IMR-90 (cell line): ENCODE results near the gene NOS1. TPM values are rescaled to one million over a fixed set of nuclear protein-coding genes. Genes with fewer than 3 reads are reported as not detected.
"Not testable (repeated sequence)": the region's sequence is repeated elsewhere in the genome, so short reads cannot be mapped to it uniquely, and the experiment has no call there.

Experiments used
- ATAC-seq: fragments of 200-7000 bp; cut with Tn5 transposase; 2 replicates; pipeline ENCODE4 v1.9.1; 2020; ENCODE audit warnings: low read depth, mild to moderate bottlenecking, moderate library complexity
- BruUV-seq: library from RNA; stranded (reverse); fragments of 400-500 nt; replicated peaks from 2 replicates; lab custom pipeline; 2021; lab: Mats Ljungman, UMichigan
- CTCF ChIA-PET: fragments of 300-600 bp; formaldehyde crosslinking; extraction: SDS; loops from one replicate; lab custom pipeline; 2021; ENCODE audit warnings: antibody characterized with exemption; lab: Yijun Ruan, JAX
- POLR2A ChIA-PET: fragments of 300-600 bp; sonication (Branson Sonifier 250); formaldehyde crosslinking; loops from one replicate; lab custom pipeline; 2022; ENCODE audit warnings: antibody characterized with exemption; ENCODE audit not compliant: unreplicated experiment; lab: Charles Lee
- DNase-seq: peaks from one replicate; pipeline ENCODE4 v3.0.0; 2013
- H2AFZ ChIP-seq: replicated peaks from 2 replicates; pipeline ENCODE3; 2013; ENCODE audit warnings: low read length, mild to moderate bottlenecking; ENCODE audit not compliant: poor library complexity
- H2AK5ac ChIP-seq: 2 replicates; pipeline ENCODE4 v1.6.1; 2013; ENCODE audit warnings: low read depth, low read length, inconsistent platforms
- H2AK9ac ChIP-seq: replicated peaks from 2 replicates; pipeline ENCODE3; 2013; ENCODE audit warnings: mild to moderate bottlenecking, low read depth, low read length, moderate library complexity; ENCODE audit not compliant: poor library complexity
- H2BK120ac ChIP-seq: 2 replicates; pipeline ENCODE4 v1.6.1; 2013; ENCODE audit warnings: low read depth, low read length, inconsistent platforms
- H2BK15ac ChIP-seq: 3 replicates; pipeline ENCODE4 v1.6.1; 2013; ENCODE audit warnings: low read depth, low read length, inconsistent platforms
- H2BK20ac ChIP-seq: 2 replicates; pipeline ENCODE4 v1.6.1; 2013; ENCODE audit warnings: low read depth, mild to moderate bottlenecking, inconsistent platforms, low read length, moderate library complexity
- H2BK5ac ChIP-seq: 2 replicates; pipeline ENCODE4 v1.6.1; 2013; ENCODE audit warnings: mild to moderate bottlenecking, low read depth, low read length, inconsistent platforms; ENCODE audit not compliant: poor library complexity, severe bottlenecking
- H3K14ac ChIP-seq: replicated peaks from 2 replicates; pipeline ENCODE4 v1.6.1; 2013; ENCODE audit warnings: low read depth, low read length, inconsistent platforms
- H3K18ac ChIP-seq: 2 replicates; pipeline ENCODE4 v1.6.1; 2013; ENCODE audit warnings: low read depth, low read length, control low read depth
- H3K23ac ChIP-seq: 2 replicates; pipeline ENCODE4 v1.6.1; 2013; ENCODE audit warnings: low read depth, low read length, inconsistent platforms
- H3K27ac ChIP-seq: 2 replicates; pipeline ENCODE4 v1.5.1; 2013; ENCODE audit warnings: mild to moderate bottlenecking, control low read depth, low read length; ENCODE audit not compliant: insufficient read depth
- H3K27me3 ChIP-seq: 2 replicates; pipeline ENCODE4 v1.6.1; 2013; ENCODE audit warnings: low read length; ENCODE audit not compliant: control insufficient read depth, insufficient read depth
- H3K36me3 ChIP-seq: 2 replicates; pipeline ENCODE4 v1.6.1; 2013; ENCODE audit warnings: low read length, mixed read lengths; ENCODE audit not compliant: control insufficient read depth, insufficient read depth
- H3K4ac ChIP-seq: 2 replicates; pipeline ENCODE4 v1.6.1; 2013; ENCODE audit warnings: low read depth, low read length, inconsistent platforms
- H3K4me1 ChIP-seq: 2 replicates; pipeline ENCODE4 v1.6.1; 2013; ENCODE audit warnings: low read length, mixed read lengths; ENCODE audit not compliant: control insufficient read depth, insufficient read depth
- H3K4me2 ChIP-seq: 2 replicates; pipeline ENCODE4 v1.6.1; 2013; ENCODE audit warnings: low read depth, mild to moderate bottlenecking, control low read depth, low read length, moderate library complexity
- H3K4me3 ChIP-seq: 2 replicates; pipeline ENCODE4 v1.5.1; 2013; ENCODE audit warnings: low read depth, mild to moderate bottlenecking, control low read depth, low read length, moderate library complexity; ENCODE audit not compliant: insufficient read depth
- H3K56ac ChIP-seq: 2 replicates; pipeline ENCODE4 v1.6.1; 2013; ENCODE audit warnings: low read length, inconsistent platforms; ENCODE audit not compliant: insufficient read depth; ENCODE audit errors: extremely low read depth
- H3K79me1 ChIP-seq, 2 experiments: 2 replicates each; pipeline ENCODE4 v1.6.1; 2013; ENCODE audit warnings: low read length in 2 of 2, inconsistent platforms in 1 of 2, low read depth in 1 of 2
- H3K9ac ChIP-seq: 2 replicates; pipeline ENCODE4 v1.6.1; 2013; ENCODE audit warnings: low read depth, low read length, control low read depth
- H3K9me1 ChIP-seq: 2 replicates; pipeline ENCODE4 v1.6.1; 2013; ENCODE audit warnings: low read length, inconsistent platforms; ENCODE audit not compliant: insufficient read depth
- H3K9me3 ChIP-seq: 2 replicates; pipeline ENCODE4 v1.6.1; 2013; ENCODE audit warnings: low read length; ENCODE audit not compliant: control insufficient read depth, insufficient read depth
- H4K20me1 ChIP-seq: 2 replicates; pipeline ENCODE4 v1.6.1; 2013; ENCODE audit warnings: low read length, inconsistent platforms; ENCODE audit not compliant: insufficient read depth
- H4K5ac ChIP-seq: 2 replicates; pipeline ENCODE4 v1.6.1; 2013; ENCODE audit warnings: mild to moderate bottlenecking, low read depth, low read length, control low read depth
- H4K8ac ChIP-seq, 2 experiments: 2 replicates each; pipeline ENCODE4 v1.6.1; 2013; ENCODE audit warnings: low read depth in 2 of 2, low read length in 2 of 2, control low read depth in 1 of 2, inconsistent platforms in 1 of 2
- H4K91ac ChIP-seq: 2 replicates; pipeline ENCODE4 v1.6.1; 2013; ENCODE audit warnings: low read depth, low read length, inconsistent platforms; ENCODE audit not compliant: insufficient read depth
- SMC3 ChIP-seq: fragments of 150-350 bp; IDR thresholded peaks from 2 replicates; pipeline ENCODE4 v1.6.1; 2016; ENCODE audit warnings: low read depth, mild to moderate bottlenecking, antibody characterized with exemption, low read length, moderate library complexity
- WGBS, 2 experiments: methylation state at CpG; one replicate each; pipeline versions ENCODE4 v1.1.5 to v1.1.7; 2013; ENCODE audit warnings: missing lambda C conversion rate in 2 of 2; ENCODE audit not compliant: insufficient read length in 1 of 2; ENCODE audit errors: extremely low coverage in 2 of 2; 5-methylcytosine and 5-hydroxymethylcytosine counted together
- dilution Hi-C: fragments of 300-500 bp; cut with HindIII; formaldehyde crosslinking; loops from one replicate; pipeline ENCODE4 v1.14.3; 2018; ENCODE audit warnings: low sequenced_read_pairs; ENCODE audit not compliant: unreplicated experiment
- in situ Hi-C: fragments of 300-500 bp; cut with MboI; formaldehyde crosslinking; loops from 3 replicates; pipeline ENCODE4 v1.14.3; 2019; ENCODE audit warnings: low sequenced_read_pairs, inconsistent platforms, mixed read lengths
- intact Hi-C: fragments of 100-400 bp; cut with micrococcal nuclease; formaldehyde crosslinking; loops from 2 replicates; pipeline ENCODE4 v1.10.0; 2022
- polyA plus RNA-seq, 3 experiments: library from polyadenylated mRNA; depleted of rRNA; stranded (reverse); fragments of >200 nt; gene quantifications; 2 replicates each; pipeline ENCODE4 v1.2.3, GENCODE V29; 2012; ENCODE audit warnings: low replicate concordance in 1 of 3
- total RNA-seq: library from RNA; depleted of rRNA; stranded (reverse); fragments of >200 nt; gene quantifications from 2 replicates; pipeline ENCODE4 v1.2.3, GENCODE V29; 2012

Gene NOS1
- total and polyA plus RNA-seq, 2 of the 4 experiments (the other 2 are of a cell fraction): 0.09 TPM; not detected in 1

- no CpG with 5 or more reads among the region's 3 CpGs for WGBS, 2 experiments
- in situ Hi-C loops: no loop called here
Observed at GRCh38 chr12:117193903-117194302, 167.5 kb downstream of the NOS1 start.

GRCh38 chr12:117192581-117192980, 168.8 kb downstream of the NOS1 start:
- H3K56ac ChIP-seq, H4K20me1 ChIP-seq, H2BK15ac ChIP-seq, H3K18ac ChIP-seq, POLR2A ChIA-PET, H2BK5ac ChIP-seq, BruUV-seq, H3K4me2 ChIP-seq, H3K36me3 ChIP-seq, H3K23ac ChIP-seq, H4K91ac ChIP-seq, H3K27me3 ChIP-seq, H3K4ac ChIP-seq, H4K5ac ChIP-seq, dilution Hi-C loops, H3K27ac ChIP-seq, H2AK5ac ChIP-seq, H3K9me3 ChIP-seq, H3K14ac ChIP-seq, H3K4me3 ChIP-seq, H3K9me1 ChIP-seq, H2AFZ ChIP-seq, intact Hi-C loops, H3K9ac ChIP-seq, H2BK20ac ChIP-seq, H3K4me1 ChIP-seq, H4K8ac ChIP-seq, CTCF ChIA-PET, H2BK120ac ChIP-seq, H2AK9ac ChIP-seq, in situ Hi-C loops, DNase-seq, ATAC-seq: not testable (repeated sequence)
- WGBS, 2 experiments: 72% methylated on average over 5 of the region's 9 CpGs; no CpG with 5 or more reads in 1 of the 2 experiments
- peaks cover 10 to 17% of the 10 kb centered on the region in 2 experiments for H3K79me1 ChIP-seq

More at GRCh38 chr12:117193903-117194302, 167.5 kb downstream of the NOS1 start:
- dilution Hi-C loops (no loop called here), intact Hi-C loops (no loop called here)
- no peak overlapping the region for H3K27ac ChIP-seq
- no peak overlapping the region for H2BK15ac ChIP-seq
- no peak overlapping the region for H2AFZ ChIP-seq
- H3K9ac ChIP-seq: no peak overlapping the region
- H3K56ac ChIP-seq: no peak overlapping the region
- H3K4me3 ChIP-seq: no peak overlapping the region
- H4K8ac ChIP-seq: no peak overlapping the region
- H2BK5ac ChIP-seq: no peak overlapping the region
- no peaks in the 10 kb centered on the region for H3K9me3 ChIP-seq
- H3K79me1 ChIP-seq: peaks cover 8 to 9% of the 10 kb centered on the region in 2 experiments
- H3K9me1 ChIP-seq: no peaks in the 10 kb centered on the region
- H3K4ac ChIP-seq: no peak overlapping the region
- no peak overlapping the region for H3K23ac ChIP-seq
- H2AK9ac ChIP-seq: no peak overlapping the region
- no peaks in the 10 kb centered on the region for H3K4me1 ChIP-seq
- ChIA-PET POLR2A (no interaction called here), CTCF (no interaction called here)
- H3K18ac ChIP-seq: no peak overlapping the region
- no peak overlapping the region for H3K14ac ChIP-seq
- H3K27me3 ChIP-seq: peaks cover 2% of the 10 kb centered on the region
- H4K5ac ChIP-seq: no peak overlapping the region
- no peak for TF ChIP-seq SMC3
- no peak overlapping the region for H3K4me2 ChIP-seq
- DNase-seq: no peak
- H2AK5ac ChIP-seq: no peak overlapping the region
- BruUV-seq: no TSS peak
- peaks cover 6% of the 10 kb centered on the region; the same call in 1 of the 2 replicates for H4K20me1 ChIP-seq
- no peak for ATAC-seq
- H2BK120ac ChIP-seq: no peak overlapping the region
- H4K91ac ChIP-seq: no peak overlapping the region
- H3K36me3 ChIP-seq: no peaks in the 10 kb centered on the region
- H2BK20ac ChIP-seq: no peak overlapping the region
